GM10847 (cell line): Measurements from ENCODE around the gene IL13RA2.

Source experiments
- POLR2A ChIP-seq: IDR thresholded peaks from 2 replicates; pipeline ENCODE4 v1.6.1; 2011; ENCODE audit not compliant: insufficient read length; ENCODE audit errors: extremely low read depth

The IL13RA2 gene, protein sequence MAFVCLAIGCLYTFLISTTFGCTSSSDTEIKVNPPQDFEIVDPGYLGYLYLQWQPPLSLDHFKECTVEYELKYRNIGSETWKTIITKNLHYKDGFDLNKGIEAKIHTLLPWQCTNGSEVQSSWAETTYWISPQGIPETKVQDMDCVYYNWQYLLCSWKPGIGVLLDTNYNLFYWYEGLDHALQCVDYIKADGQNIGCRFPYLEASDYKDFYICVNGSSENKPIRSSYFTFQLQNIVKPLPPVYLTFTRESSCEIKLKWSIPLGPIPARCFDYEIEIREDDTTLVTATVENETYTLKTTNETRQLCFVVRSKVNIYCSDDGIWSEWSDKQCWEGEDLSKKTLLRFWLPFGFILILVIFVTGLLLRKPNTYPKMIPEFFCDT

DNA sequence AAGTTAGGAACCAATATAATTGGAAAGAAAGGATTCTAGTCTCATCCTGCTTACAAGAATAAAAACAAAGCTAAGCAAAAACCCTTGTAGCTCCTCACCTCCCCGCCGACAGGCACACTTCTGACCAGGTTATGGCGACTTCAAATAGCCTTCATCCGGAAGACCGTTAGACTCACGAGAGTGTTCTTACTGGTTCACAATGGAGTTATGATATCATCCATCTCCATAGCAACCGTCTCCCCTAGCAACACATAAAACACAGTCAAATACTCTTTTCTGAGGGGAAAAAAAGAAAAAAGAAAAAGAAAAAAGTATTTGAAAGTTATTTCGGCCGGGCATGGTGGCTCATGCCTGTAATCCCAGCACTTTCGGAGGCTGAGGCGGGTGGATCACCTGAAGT, at the start of gene IL13RA2:
Gene IL13RA2, minus strand, starts transcription at position 162 of the 400 bp plus-strand sequence. CDS start 347 bp downstream, outside the sequence.
- no peak for TF ChIP-seq POLR2A

DNA sequence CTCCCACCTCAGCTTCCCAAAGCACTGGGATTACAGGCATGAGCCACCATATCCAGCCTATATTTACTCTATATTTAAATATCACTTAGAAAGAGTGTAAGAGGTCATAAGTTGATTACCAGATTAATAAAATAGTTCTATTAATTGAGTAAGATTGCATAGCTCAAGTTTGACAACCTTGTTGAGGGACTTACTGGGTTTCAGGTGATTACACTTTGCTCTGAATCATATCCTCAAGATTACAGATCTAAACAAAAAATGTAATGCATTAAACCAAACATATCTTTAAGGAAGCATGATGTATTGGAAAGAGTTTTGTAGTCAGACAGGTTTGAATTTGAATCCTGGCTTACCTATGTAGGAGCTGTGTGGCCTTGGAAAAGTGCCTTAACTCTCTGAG, 47.9 kb upstream of the IL13RA2 start:
- TF ChIP-seq POLR2A = no peak

DNA sequence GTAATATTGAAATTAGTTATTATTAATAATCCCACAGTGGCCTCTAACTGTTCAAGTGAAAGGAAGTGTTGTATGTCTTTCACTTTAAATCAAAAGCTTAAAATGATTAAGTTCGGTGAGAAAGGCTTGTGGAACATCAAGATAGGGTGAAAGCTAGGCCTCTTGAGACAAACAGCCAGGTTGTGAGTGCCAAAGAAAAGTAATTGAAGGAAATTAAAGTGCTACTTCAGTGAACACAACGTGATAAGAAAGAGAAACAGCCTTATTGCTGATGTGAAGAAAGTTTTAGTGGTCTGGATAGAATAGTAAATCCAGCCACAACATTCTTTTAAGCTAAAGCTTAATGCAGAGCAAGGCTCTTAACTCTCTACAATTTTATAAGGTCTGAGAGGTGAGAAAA, 42.6 kb upstream of the IL13RA2 start:
- TF ChIP-seq POLR2A = no peak

DNA sequence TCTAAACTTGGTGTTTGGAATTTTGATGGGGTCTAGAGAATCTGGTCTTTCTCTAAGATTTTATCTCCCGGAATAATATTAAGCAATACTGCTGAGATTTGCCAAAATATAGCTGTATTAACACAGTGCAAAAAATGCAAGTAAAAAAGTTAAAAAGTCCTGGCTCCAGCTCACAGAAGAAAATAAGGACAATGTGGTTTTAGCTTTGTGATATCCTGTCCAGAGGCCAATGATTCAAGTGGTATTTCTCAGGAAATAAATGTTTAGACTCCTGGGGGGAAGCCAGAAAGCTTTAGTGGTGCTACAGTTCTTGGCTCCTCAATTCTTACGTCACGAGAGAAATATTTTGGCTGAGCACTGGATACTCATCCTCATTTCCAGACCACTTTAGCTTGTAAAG, 40.9 kb upstream of the IL13RA2 start:
- no peak for TF ChIP-seq POLR2A

DNA sequence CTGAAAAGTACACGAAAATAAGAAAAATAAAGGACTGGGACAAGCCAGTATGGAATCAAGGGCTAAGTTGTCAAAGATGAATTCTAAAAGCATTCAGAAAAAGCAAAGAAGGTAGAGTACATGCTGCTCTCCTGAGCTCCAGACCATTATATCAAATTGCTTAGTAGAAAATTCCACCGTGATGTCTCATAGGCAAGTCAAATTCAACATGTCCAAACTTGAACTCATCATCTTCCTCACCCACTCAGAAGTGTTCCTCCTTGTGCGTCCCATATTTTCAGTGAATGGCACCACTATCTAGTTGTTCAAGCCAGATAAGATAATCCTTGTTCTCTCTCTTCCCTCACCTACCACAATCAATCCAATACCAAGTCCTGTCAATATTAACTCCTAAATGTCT, 37.5 kb upstream of the IL13RA2 start:
- TF ChIP-seq POLR2A = no peak

DNA sequence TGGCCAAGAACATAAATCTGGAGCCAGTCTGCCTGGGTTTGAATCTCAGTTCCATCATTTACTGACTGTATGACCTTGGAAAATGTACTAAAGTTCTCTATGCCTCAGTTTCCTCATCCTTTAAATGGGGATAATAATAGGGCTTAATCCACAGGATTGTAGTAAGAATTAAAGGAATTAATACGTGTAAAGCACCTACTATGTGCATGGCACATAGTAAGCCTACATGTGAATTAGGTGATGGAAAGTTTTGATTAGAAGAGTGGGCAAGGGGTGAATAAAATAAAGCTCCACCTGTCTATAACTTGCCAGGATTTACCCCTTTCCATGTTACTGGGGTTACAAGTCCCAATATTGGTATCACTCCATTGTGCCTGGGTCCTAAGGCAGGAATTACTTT, 35.8 kb upstream of the IL13RA2 start:
- TF ChIP-seq POLR2A = no peak

DNA sequence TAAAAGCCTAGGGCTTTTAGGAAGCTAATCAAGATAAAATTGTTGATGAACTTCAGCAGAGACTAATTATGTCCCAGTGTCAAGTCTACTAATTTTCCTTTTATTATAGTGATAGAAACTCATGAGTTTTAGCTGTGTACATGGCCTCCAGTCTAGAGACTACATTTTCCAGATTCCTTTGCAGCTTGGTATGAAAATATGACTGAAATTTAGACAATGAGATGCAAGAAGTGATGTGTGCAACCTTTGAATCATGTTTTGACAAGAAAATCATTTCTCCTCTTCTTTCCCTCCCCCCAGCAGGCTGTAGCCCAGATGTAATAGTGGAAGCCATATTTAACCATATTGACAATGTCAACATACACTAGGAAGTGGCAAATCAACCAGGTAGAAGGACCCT, 30.3 kb upstream of the IL13RA2 start:
- no peak for TF ChIP-seq POLR2A

DNA sequence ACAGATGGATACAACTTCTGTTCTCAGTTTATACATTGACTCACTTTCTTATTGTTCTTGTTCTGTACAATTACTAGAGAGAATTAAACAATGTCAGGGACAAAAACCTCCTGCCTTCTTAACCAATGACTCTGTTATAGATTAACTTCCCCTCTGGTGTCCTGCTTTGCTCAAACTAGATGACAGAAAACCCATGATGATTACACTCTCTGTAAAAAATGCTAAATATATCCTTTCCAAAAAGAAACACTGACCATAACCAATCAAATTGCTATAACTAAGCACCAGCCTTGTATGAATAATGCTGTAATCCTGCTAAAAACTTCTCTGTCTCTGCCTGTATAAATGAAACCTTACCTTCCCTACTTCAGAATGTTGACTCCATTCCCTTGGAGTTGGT, 29.8 kb upstream of the IL13RA2 start:
- no peak for TF ChIP-seq POLR2A

DNA sequence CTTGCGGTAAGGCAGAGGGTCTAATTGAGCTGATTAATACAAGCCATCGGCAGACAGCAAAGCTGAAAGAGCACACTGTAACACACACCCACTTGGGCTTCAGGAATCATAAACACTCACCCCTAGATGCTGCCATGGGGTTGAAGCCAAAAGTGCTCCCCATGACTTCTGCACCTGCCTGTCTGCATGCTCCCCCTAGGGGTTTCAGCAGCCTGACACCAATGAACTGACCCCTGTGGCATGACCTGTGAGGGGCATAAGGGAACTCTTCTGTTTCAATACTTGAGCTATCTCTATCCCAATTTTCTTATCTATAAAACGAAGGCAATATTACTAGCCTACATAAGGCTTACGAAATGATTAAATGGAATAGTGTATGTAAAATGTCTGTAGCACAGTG, 23.0 kb upstream of the IL13RA2 start:
- no peak for TF ChIP-seq POLR2A

DNA sequence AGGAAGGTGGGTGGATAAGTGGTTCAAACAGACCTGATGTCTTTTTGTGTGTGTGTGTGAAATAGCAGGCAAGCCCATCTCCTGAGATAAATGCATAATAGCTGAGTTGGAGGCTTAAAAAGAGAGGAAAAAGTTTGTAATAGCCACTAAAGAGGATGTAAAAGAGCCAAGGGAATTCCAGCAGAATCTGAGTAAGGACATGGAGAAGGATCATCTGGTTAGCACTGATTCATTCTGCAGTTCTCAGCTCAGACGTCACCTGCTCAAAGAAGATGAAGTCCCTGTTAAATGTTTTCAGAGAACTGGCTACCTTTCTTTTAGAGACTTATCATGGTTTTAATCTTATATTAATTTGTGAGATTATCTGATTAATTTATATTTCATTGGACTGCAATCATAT, 21.0 kb upstream of the IL13RA2 start:
- no peak for TF ChIP-seq POLR2A

DNA sequence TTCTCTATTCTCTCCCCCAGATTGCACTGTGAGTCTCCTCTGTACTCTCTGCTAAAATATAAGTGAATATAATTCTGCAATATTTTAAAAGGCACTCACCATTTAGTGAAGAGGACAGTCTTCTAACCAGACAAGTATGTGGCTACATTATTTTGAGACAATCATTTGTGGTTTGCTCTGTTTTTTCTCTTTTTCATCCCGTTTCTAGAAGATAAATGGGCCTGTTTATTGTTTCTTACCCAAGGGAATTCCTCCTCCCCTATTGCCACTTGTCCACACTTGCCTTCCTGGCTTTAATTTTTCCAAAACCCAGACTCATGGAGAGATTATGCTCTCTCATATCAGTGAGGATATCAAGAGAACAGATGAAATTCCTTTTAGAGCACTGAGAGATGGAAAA, 18.6 kb upstream of the IL13RA2 start:
- TF ChIP-seq POLR2A = no peak

DNA sequence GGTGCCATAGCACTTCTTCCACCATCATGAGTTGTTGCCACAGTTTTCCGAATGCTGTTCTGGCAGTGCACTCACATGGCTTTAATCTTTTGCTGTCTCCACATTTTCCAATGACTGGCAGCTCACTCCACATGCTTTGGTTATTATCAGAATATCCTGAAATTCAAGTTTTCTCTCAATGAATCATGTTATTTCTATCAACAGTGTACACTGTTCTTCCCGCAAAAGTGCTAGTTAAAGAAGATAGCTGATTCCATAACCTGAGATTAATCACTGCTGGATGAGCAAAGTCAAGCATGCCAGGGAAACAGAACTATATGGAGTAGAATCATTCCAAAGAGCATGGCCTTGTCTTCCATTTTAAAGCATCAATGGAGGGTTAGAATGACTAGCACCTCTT, 14.6 kb upstream of the IL13RA2 start:
- TF ChIP-seq POLR2A = no peak

DNA sequence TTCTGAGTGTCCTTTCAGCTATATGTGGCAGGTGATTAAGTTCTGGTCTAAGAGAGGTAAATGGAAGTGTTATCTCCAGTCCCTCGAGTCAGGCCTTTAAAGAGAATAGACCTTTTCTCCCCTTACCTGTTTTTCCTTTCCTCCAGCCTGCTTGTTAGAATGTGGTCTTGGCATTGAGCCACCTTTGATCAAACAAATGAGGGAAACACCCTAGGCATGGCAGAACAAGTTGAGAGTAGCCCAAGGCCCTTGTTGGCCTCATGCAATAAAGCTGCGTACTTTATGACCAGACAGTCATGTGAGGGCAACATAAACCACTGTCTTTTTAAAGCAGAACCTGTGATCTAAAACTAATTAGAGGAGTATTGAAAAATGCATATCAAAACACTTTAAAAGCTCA, 13.2 kb upstream of the IL13RA2 start:
- TF ChIP-seq POLR2A = no peak

DNA sequence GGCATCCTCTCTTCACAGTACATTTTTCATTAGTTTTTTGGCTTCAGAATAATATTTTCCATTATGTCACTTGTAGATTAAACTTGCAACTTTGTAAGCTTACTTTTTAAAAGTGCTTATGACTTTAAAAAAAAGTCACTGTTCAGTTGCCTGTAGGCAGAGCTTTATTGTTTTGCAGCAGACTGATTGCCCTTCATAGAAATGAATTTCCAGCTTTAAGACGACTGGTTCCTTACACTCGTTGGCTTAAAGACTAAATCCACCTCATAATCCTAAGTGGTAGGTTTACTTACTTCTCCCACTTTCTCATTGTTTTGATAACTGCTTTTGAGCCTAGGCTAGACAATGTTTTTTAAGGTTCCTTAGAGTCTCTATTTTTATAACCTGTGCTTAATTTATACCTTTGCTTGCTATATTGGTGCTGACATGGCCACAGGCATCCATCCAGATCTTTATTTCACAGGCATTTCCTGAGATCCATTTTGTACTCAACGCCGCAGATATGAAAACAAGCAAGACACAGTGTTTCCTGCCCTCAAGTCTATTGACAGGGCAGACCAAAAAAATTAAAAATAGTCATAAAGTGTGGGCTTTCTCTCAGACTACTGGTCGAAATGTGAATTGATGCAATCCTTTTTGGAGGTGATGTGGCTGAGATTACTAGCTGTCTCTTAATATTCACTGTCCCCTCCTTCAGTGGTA, 12.6 kb upstream of the IL13RA2 start:
- no peak for TF ChIP-seq POLR2A

DNA sequence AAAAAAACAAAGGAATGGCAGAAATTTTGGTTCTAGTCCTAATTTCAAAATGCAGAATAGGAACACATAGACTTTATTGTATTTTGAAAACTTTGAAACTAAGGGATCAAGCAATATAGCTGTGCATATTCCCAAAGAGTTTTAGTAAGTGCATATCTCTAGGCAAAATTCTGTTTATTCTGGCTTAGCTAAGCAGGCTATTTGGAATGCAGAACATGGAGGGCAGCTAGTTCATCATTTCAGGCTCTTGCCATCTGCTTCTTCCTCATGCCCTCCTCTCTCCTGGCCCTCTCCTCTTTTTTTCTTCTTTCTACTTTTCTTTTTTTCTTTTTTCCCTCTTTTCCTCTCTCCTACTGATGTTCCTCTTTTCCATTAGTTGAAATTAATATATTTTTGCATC, 12.0 kb upstream of the IL13RA2 start:
- TF ChIP-seq POLR2A = no peak

DNA sequence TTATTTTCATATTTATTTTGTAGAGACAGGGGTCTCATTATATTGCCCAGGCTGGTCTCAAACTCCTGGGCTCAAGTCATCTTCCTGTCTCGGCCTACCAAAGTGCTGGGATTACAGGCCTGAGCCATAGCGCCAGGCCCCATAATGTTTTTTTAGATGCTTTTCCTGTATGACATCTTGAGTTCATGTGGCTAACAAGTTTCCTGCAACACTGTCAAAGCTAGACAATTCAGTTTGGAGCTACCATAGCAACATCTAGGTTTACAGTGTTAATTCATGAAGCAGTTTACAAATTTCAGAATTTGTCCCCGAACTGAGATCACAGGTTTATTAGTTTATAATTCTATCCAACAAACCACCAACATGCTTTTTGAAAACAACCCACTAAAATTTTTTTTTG, 6.4 kb upstream of the IL13RA2 start:
- no peak for TF ChIP-seq POLR2A

DNA sequence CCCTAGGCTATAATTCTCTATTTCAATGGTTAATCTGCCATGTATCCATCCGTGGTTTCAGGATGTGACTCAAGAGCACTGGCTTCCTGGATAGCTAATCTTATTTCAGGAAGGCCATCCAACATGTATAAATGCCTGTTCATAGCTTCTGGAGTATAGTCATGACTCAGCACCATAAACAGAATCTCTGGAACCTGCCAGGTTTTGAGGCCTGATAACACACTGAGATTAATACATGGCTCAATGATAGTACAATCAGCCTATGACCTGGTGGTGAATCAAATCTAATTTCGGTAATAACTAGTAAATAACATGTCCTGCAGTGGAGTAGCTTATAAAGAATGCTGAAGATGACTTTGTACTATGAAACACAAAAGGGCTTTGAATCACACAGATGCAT, 5.7 kb upstream of the IL13RA2 start:
- no peak for TF ChIP-seq POLR2A
